ENCODE measurements around the gene ATP5PD. TPM values are rescaled to one million over a fixed set of nuclear protein-coding genes. Genes with fewer than 3 reads are reported as not detected.

The ATP5PD gene
- total and polyA plus RNA-seq, 2 of the 13 experiments (the other 11 are each of a cell fraction or from before 2014, with no cell fraction given) = 158 to 428 TPM

DNA sequence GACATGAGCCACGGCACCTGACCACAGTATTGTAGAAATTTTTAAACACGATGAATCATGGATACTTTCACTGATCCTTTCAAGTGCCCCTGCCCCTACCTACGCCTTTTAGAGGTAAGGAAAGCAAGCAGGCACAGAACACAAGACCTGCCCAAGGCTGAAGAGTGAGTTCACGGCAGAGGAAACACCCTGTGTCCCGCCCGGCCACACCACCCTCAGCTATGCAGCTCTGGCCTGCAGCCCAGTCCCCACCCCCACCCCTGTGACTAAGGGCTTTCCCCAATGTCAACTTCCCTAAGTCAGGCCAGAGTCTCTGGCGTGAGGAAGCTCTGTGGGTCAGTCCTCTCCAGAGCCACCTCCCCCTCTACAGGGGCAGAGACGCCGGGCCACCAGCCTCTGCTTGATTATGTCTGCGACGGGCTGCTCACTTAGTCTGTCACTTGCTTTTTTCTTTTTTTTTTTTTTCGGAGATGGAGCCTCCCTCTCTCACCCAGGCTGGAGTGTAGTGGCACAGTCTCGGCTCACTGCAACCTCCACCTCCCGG lies 49.4 kb upstream of the ATP5PD start (continued):
- TF ChIP-seq ZNF343 (CRISPR knock-in tag; IDR thresholded peaks at IDR 0.05) (no peak), ONECUT2 (CRISPR knock-in tag; IDR thresholded peaks at IDR 0.05) (no peak), ZNF580 (CRISPR knock-in tag; IDR thresholded peaks at IDR 0.05; ENCODE audit: borderline replicate concordance, low read depth) (peak; percentile 53; the same call in 1 of the 2 replicates), RNF2 (conservative IDR thresholded peaks at IDR 0.05; ENCODE audit: low read depth) (no peak), FOXP4 (CRISPR knock-in tag; IDR thresholded peaks at IDR 0.05) (peak; percentile 66), NR2F2 (IDR thresholded peaks at IDR 0.05; ENCODE audit: borderline replicate concordance, low read depth) (peak; percentile 45; the same call in 1 of the 2 replicates), NFE2 (CRISPR knock-in tag; IDR thresholded peaks at IDR 0.05) (peak; percentile 78), CEBPG (CRISPR knock-in tag; IDR thresholded peaks at IDR 0.05) (0 out of 2 replicates have a peak, but pooled peaks have one; percentile 15), TFAP4 (IDR thresholded peaks at IDR 0.05; ENCODE audit: borderline replicate concordance, low read depth) (peak; percentile 29; the same call in 1 of the 2 replicates), ZNF318 (CRISPR knock-in tag; IDR thresholded peaks at IDR 0.05) (no peak), ZNF546 (CRISPR knock-in tag; conservative IDR thresholded peaks at IDR 0.05) (no peak), ZNF550 (CRISPR knock-in tag; IDR thresholded peaks at IDR 0.05; ENCODE audit: borderline replicate concordance) (no peak), HDAC2 (CRISPR knock-in tag; IDR thresholded peaks at IDR 0.05) (peak; percentile 72; the same call in 1 of the 2 replicates), MYPOP (CRISPR knock-in tag; IDR thresholded peaks at IDR 0.05) (no peak), REXO4 (CRISPR knock-in tag; IDR thresholded peaks at IDR 0.05; ENCODE audit: borderline replicate concordance) (no peak), NKX3-1 (CRISPR knock-in tag; IDR thresholded peaks at IDR 0.05) (no peak), ZBTB14 (CRISPR knock-in tag; IDR thresholded peaks at IDR 0.05) (no peak)
